Heart right ventricle (tissue), 16 donors: ENCODE measurements around the gene AGO3. TPM values are rescaled to one million over a fixed set of nuclear protein-coding genes. Genes with fewer than 3 reads are reported as not detected.

Experiments used
- ATAC-seq, 8 donors: fragments of 200-7000 bp; cut with Tn5 transposase; one replicate each; pipeline ENCODE4 v1.9.1; 2020; ENCODE audit warnings: mild to moderate bottlenecking in 8 of 8, moderate library complexity in 8 of 8, moderate number of reproducible peaks in 1 of 8
- DNase-seq, 2 donors: peaks; one replicate each; pipeline ENCODE4 v3.0.0-alpha.2; 2020
- H3K27ac ChIP-seq, 10 donors: fragments of 200-600 bp; sonication (generic) in 2 of 10; one replicate each; pipeline versions ENCODE4 v1.5.0 to v1.8.0; 2020 to 2022; ENCODE audit warnings: mild to moderate bottlenecking in 3 of 10
- H3K27me3 ChIP-seq, 7 donors: fragments of 200-600 bp; one replicate each; pipeline ENCODE4 v1.8.0; 2021 to 2022; ENCODE audit warnings: mild to moderate bottlenecking in 2 of 7
- H3K36me3 ChIP-seq, 9 donors: fragments of 200-600 bp; sonication (generic) in 1 of 9; one replicate each; pipeline versions ENCODE4 v1.5.0 to v1.8.0; 2020 to 2022; ENCODE audit warnings: mild to moderate bottlenecking in 2 of 9
- H3K4me1 ChIP-seq, 9 donors: fragments of 200-600 bp; sonication (generic) in 1 of 9; one replicate each; pipeline versions ENCODE4 v1.5.0 to v1.8.0; 2020 to 2022; ENCODE audit warnings: mild to moderate bottlenecking in 4 of 9
- H3K4me3 ChIP-seq, 10 donors: fragments of 200-600 bp; sonication (generic) in 2 of 10; one replicate each; pipeline versions ENCODE4 v1.5.0 to v1.8.0; 2020 to 2022; ENCODE audit warnings: mild to moderate bottlenecking in 7 of 10, moderate library complexity in 2 of 10
- H3K9me3 ChIP-seq, 11 donors: fragments of 200-600 bp in 10 of 11; sonication (generic) in 2 of 11; one replicate each; pipeline versions ENCODE4 v1.5.0 to v1.8.0; 2013 to 2022; ENCODE audit warnings: mild to moderate bottlenecking in 2 of 11, control low read depth in 1 of 11, moderate library complexity in 1 of 11
- whole genome bisulfite sequencing, 2 donors: extraction: QIAGEN DNeasy Blood & Tissue Kit; methylation state at CpG; one replicate each; pipeline ENCODE4 v1.1.7; 2013; ENCODE audit warnings: inconsistent platforms in 1 of 2; 5-methylcytosine and 5-hydroxymethylcytosine counted together
- intact Hi-C, 10 donors: fragments of 100-400 bp; cut with DNase I; formaldehyde crosslinking; loops; one replicate each; pipeline versions ENCODE4 v1.11.1 to v1.14.2; 2022
- polyA plus RNA-seq, 2 donors: library from polyadenylated mRNA; stranded (reverse); fragments of 200-250 nt; gene quantifications; one replicate each; pipeline ENCODE4 v1.2.3, GENCODE V29; 2013
- total RNA-seq, 10 donors: library from RNA; stranded (reverse); fragmentation: NEBNext Ultra II Directional in 3 of 10; extraction: Animal tissue kit (Norgen Biotek cat#: 25700) in 3 of 10; gene quantifications; one replicate each; pipeline versions ENCODE4 v1.2.1 to v1.2.4, GENCODE V29; 2021 to 2023
- TF ChIP-seq, protein P1 (sequence below), 9 donors: fragments of 200-600 bp; sonication (generic) in 2 of 9; IDR thresholded peaks; one replicate each; pipeline versions ENCODE4 v1.5.0 to v1.8.0; 2021 to 2022; ENCODE audit warnings: antibody characterized with exemption in 9 of 9, mild to moderate bottlenecking in 5 of 9, moderate library complexity in 1 of 9
- donor health status: Arrhythmogenic right ventricular cardiomyopathy.
- donor health status: ischemic (EF 13 %, LVEDD 7.1; RV severe dilation, severe dysfunction).
- donor health status: healthy with polysubstance abuse.
- donor health status: DM: no; HTN: yes; CAD: no.
- donor health status: DM: no; HTN: no; CAD: no.
- donor health status: ischemic (EF 25% LVEDD 6.9; RV normal size, moderate dysfunction).
- donor health status: ischemic (EF 25% LVEDD 5.7; RV mildly dilated, moderate dysfunction).
- donor health status: healthy.
- donor health status: DM: yes; HTN: yes; CAD: no.
- donor health status: Ischemic cardiomyopathy.
- donor health status: ischemic (EF 35%, LVEDD 5.7; RV mildly dilated, moderate dysfunction).
- donor health status: nonischemic (EF 11% LVEDD 7.7; RV severe dilation, severe dysfunction).
- donor health status: DM: yes; HTN: yes; CAD: no.
- donor health status: PGD.
- donor health status: ischemic (EF 29% LVEDD 5.4; RV normal size, mild dysfunction).
- donor health status: nonischemic (EF 23%, LVEDD 6.1; RV moderate dilation, normal function).

Gene AGO3
- total and polyA plus RNA-seq, 12 donors = 2.2 to 20.7 (median 14.7) TPM

DNA sequence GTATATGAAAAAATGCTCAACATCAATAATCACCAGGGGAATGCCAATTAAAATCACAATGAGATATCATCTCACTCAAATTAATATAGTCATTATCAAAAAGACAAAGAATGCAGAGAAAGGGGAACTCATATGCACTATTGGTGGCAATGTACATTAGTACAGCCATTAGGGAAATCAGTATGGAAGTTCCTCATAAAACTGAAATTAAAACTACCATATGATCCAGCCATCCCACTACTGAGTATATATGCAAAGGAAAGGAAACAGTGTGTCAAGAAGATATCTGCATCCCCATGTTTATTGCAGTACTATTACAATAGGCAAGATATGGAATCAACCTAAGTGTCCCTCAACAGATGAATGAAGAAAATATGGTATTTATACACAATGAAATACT, 120.9 kb downstream of the AGO3 start:
- Histone ChIP-seq H3K27me3 (no peaks in the 10 kb centered on the region), H3K27ac (no peak overlapping the region), H3K36me3 (peaks cover 0 to 94% (median 40%) of the 10 kb centered on the region in 9 donors), H3K9me3 (peaks cover 0 to 12% (median 0%) of the 10 kb centered on the region in 11 donors), H3K4me1 (peaks cover 0 to 4% (median 0%) of the 10 kb centered on the region in 9 donors), H3K4me3 (no peak overlapping the region)
- DNase-seq (no peak), ATAC-seq (no peak)
- TF ChIP-seq, protein P1, sequence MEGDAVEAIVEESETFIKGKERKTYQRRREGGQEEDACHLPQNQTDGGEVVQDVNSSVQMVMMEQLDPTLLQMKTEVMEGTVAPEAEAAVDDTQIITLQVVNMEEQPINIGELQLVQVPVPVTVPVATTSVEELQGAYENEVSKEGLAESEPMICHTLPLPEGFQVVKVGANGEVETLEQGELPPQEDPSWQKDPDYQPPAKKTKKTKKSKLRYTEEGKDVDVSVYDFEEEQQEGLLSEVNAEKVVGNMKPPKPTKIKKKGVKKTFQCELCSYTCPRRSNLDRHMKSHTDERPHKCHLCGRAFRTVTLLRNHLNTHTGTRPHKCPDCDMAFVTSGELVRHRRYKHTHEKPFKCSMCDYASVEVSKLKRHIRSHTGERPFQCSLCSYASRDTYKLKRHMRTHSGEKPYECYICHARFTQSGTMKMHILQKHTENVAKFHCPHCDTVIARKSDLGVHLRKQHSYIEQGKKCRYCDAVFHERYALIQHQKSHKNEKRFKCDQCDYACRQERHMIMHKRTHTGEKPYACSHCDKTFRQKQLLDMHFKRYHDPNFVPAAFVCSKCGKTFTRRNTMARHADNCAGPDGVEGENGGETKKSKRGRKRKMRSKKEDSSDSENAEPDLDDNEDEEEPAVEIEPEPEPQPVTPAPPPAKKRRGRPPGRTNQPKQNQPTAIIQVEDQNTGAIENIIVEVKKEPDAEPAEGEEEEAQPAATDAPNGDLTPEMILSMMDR (IDR thresholded peaks at IDR 0.05) = no peak
- intact Hi-C loops = no loop called here

DNA sequence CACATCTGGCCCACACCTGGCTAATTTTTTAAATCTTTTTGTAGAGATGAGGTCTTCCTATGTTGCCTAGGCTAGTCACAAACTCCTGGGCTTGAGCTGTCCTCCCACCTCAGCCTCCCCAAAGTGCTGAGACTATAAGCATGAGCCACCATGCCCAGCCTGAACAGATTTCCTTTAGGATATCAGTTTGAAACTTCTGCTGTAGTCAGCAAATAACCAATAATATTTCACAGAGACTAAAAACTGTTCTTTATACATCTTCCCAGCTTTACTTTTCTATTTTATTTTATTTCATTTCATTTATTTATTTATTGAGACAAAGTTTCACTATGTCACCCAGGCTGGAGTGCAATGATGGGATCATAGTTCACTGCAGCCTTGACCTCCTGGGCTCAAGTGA, 123.1 kb downstream of the AGO3 start:
- no peaks in the 10 kb centered on the region for H3K27me3 ChIP-seq
- peaks cover 0 to 93% (median 28%) of the 10 kb centered on the region in 9 donors for H3K36me3 ChIP-seq
- TF ChIP-seq, protein P1 (IDR thresholded peaks at IDR 0.05) = no peak
- H3K27ac ChIP-seq = no peak overlapping the region
- intact Hi-C loops = no loop called here
- DNase-seq (no peak), ATAC-seq (no peak)
- no peak overlapping the region for H3K4me3 ChIP-seq
- H3K4me1 ChIP-seq = peaks cover 0 to 4% (median 0%) of the 10 kb centered on the region in 9 donors
- H3K9me3 ChIP-seq = no peaks in the 10 kb centered on the region

DNA sequence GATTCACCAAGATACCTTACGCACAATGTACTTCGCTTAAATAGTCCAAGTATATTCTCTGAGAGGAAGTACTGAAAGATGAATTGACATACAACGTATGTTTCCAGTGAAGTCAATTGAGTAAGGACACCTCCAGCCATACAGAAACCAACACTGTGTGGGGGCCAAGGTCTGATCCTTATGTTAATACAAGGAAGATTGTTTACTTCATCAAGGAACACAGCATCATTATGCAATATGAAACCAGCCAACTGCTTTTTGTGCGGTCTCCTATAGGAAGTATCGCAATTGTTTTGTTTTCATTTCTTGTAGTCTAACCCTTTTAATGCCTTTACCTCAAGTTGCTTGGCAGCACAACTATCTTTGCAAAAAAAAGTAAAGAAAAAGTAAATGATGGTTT, 124.8 kb downstream of the AGO3 start:
- WGBS, 2 donors = 91% methylated on average over 5 of the region's 5 CpGs
- Histone ChIP-seq H3K9me3 (no peaks in the 10 kb centered on the region), H3K36me3 (peaks cover 0 to 90% (median 21%) of the 10 kb centered on the region in 9 donors), H3K27ac (peak overlapping the region in 1 of 10 donors; percentile 44), H3K4me3 (no peak overlapping the region), H3K4me1 (peaks cover 0 to 4% (median 0%) of the 10 kb centered on the region in 9 donors), H3K27me3 (no peaks in the 10 kb centered on the region)
- DNase-seq = no peak
- no peak for ATAC-seq
- intact Hi-C loops = no loop called here
- TF ChIP-seq, protein P1 (IDR thresholded peaks at IDR 0.05) = no peak

DNA sequence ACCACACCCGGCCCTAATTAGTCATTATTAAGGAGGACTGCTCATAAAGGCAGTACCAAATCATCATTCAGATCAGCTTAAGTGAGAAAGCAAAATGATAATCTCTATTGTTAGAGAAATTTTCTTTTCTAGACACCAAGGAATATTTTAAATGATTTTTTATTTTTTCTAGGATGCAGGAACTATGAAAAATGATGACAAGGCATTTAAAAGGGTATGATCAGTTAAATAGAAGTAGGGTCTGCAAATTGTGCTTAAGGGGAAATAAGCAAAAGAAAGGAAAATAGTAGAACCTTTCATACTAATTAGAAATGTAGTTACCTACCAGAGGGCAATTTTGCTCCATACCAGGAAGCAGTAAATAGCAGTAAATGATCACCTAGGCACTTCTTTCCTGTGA, 131.4 kb downstream of the AGO3 start:
- no peak overlapping the region for H3K27ac ChIP-seq
- peaks cover 0 to 41% (median 0%) of the 10 kb centered on the region in 9 donors for H3K36me3 ChIP-seq
- ATAC-seq = no peak
- TF ChIP-seq, protein P1 (IDR thresholded peaks at IDR 0.05) = no peak
- no peak overlapping the region for H3K4me3 ChIP-seq
- no peak for DNase-seq
- WGBS, 2 donors = 97% methylated on average over 1 of the region's 1 CpG
- H3K4me1 ChIP-seq = no peaks in the 10 kb centered on the region
- H3K27me3 ChIP-seq = no peaks in the 10 kb centered on the region
- intact Hi-C loops = no loop called here
- no peaks in the 10 kb centered on the region for H3K9me3 ChIP-seq
